ENCODE data around the gene ADGRD1.

The ADGRD1 gene

DNA sequence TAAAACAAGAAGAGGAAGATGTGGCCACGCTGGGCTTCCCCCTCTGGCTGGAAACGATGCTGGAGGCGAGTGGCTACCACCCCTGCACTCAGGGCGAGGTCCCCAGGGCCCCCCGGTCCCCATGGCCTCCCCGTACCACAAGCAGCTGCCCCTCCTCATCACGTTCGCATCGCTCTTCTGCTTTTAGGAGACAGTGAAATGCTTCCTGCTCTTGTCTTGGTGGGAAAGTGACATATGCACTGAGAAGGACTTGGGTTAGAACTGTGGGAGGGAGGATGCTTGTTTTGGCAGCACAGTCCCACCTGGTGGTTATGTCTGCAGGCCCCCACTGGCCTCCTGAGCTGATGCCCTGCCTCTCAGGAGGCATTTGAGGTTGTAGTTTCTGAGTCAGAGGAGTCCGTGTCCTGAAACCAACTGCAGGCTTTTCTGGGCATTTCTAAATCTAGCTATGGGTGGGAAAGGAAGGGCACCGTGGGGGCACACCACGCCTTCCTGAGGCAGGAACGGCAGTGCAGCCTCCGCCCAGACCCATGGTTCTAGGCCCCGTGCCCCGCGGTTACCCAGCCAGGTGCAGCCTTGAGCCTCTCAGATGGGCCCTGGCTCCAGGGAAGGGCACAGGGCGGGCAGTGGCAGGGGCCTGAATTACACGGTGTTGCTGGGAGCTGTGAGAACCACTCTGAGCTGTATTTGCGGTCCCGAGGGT, 139.3 kb downstream of the ADGRD1 start:
- H3K18ac ChIP-seq (ENCODE audit: low read length): peak overlapping the region; percentile 93
- H2BK120ac ChIP-seq (ENCODE audit: low read depth, low read length): no peak overlapping the region
- no peaks in the 10 kb centered on the region for H3K4me1 ChIP-seq (ENCODE audit: control insufficient read depth in 2 of 2, insufficient read depth in 1 of 2, low read depth in 1 of 2, low read length in 2 of 2)
- peak overlapping the region; percentile 45 for H2BK15ac ChIP-seq (ENCODE audit: low read length)
- no peaks in the 10 kb centered on the region for H3K36me3 ChIP-seq (replicated peaks in 1 of 2; ENCODE audit: control insufficient read depth in 2 of 2, insufficient read depth in 2 of 2, low read length in 2 of 2)
- no peak overlapping the region for H4K91ac ChIP-seq (ENCODE audit: low read depth, low read length, poor library complexity)
- H3K4me3 ChIP-seq (ENCODE audit: low read length in 2 of 2): no peak overlapping the region
- H3K4ac ChIP-seq (ENCODE audit: low read length): no peak overlapping the region
- peak overlapping the region; percentile 69 for H2BK5ac ChIP-seq (ENCODE audit: low read length)
- peak overlapping the region; percentile 90 for H2BK12ac ChIP-seq (ENCODE audit: low read length)
- peak overlapping the region; percentile 50 for H3K9ac ChIP-seq (ENCODE audit: low read depth, low read length, poor library complexity)
- no peak overlapping the region for H3K27ac ChIP-seq (replicated peaks; ENCODE audit: low read length)
- H3K79me1 ChIP-seq (ENCODE audit: low read depth, low read length): no peaks in the 10 kb centered on the region
- no peak for DNase-seq (ENCODE audit: low spot score)
- H4K8ac ChIP-seq (ENCODE audit: low read depth, low read length): no peak overlapping the region
- peak overlapping the region; percentile 98 for H3K14ac ChIP-seq (ENCODE audit: low read length)
- H3K23ac ChIP-seq (ENCODE audit: low read depth, low read length, poor library complexity): peak overlapping the region; percentile 65
- H2AFZ ChIP-seq (ENCODE audit: low read length): no peak overlapping the region
- no peak overlapping the region for H3K4me2 ChIP-seq (ENCODE audit: insufficient read depth, low read length, poor library complexity, severe bottlenecking)
- no peaks in the 10 kb centered on the region for H3K9me3 ChIP-seq (replicated peaks in 1 of 2; ENCODE audit: control insufficient read depth in 2 of 2, insufficient read depth in 1 of 2, low read depth in 1 of 2, low read length in 2 of 2)
- peaks cover 0 to 15% (median 0%) of the 10 kb centered on the region in 3 experiments for H3K27me3 ChIP-seq (ENCODE audit: control insufficient read depth in 3 of 3, insufficient read depth in 3 of 3, low read depth in 1 of 3, low read length in 3 of 3)
- H2AK5ac ChIP-seq (ENCODE audit: low read depth, low read length): peak overlapping the region; percentile 91
- WGBS, 2 donors (ENCODE audit: extremely low coverage in 2 of 2, insufficient read length in 2 of 2, insufficient replicate concordance in 1 of 2): no CpG with 5 or more reads among the region's 21 CpGs

DNA sequence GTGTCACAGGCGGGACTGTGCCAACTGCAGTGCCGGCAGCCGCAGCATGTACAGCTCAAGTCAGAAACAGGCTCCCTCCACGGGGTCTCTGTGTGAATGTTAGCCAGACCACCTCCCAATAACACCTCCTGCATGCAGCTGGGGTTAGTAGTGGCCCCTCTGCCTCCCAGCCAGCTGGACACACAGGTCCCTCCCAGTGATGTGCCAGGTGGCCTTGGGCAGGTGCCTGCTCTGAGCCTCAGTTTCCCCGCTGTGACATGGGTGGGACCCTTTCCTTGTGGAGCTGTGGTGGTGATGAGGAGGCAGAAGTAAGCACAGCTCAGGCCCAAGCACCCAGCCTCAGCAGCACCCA, 139.9 kb downstream of the ADGRD1 start:
- Histone ChIP-seq H3K4me3 (ENCODE audit: low read length in 2 of 2) (no peak overlapping the region), H2BK120ac (ENCODE audit: low read depth, low read length) (no peak overlapping the region), H3K4ac (ENCODE audit: low read length) (no peak overlapping the region), H2BK5ac (ENCODE audit: low read length) (peak overlapping the region; percentile 69), H2AFZ (ENCODE audit: low read length) (no peak overlapping the region), H3K9me3 (replicated peaks in 1 of 2; ENCODE audit: control insufficient read depth in 2 of 2, insufficient read depth in 1 of 2, low read depth in 1 of 2, low read length in 2 of 2) (no peaks in the 10 kb centered on the region), H2BK15ac (ENCODE audit: low read length) (peak overlapping the region; percentile 45), H3K79me1 (ENCODE audit: low read depth, low read length) (no peaks in the 10 kb centered on the region), H3K23ac (ENCODE audit: low read depth, low read length, poor library complexity) (no peak overlapping the region), H3K4me2 (ENCODE audit: insufficient read depth, low read length, poor library complexity, severe bottlenecking) (no peak overlapping the region), H3K27me3 (ENCODE audit: control insufficient read depth in 3 of 3, insufficient read depth in 3 of 3, low read depth in 1 of 3, low read length in 3 of 3) (peaks cover 0 to 15% (median 0%) of the 10 kb centered on the region in 3 experiments), H3K4me1 (ENCODE audit: control insufficient read depth in 2 of 2, insufficient read depth in 1 of 2, low read depth in 1 of 2, low read length in 2 of 2) (no peaks in the 10 kb centered on the region), H3K18ac (ENCODE audit: low read length) (peak overlapping the region; percentile 93), H3K14ac (ENCODE audit: low read length) (peak overlapping the region; percentile 98), H2BK12ac (ENCODE audit: low read length) (peak overlapping the region; percentile 90), H4K91ac (ENCODE audit: low read depth, low read length, poor library complexity) (no peak overlapping the region), H2AK5ac (ENCODE audit: low read depth, low read length) (peak overlapping the region; percentile 91), H3K36me3 (replicated peaks in 1 of 2; ENCODE audit: control insufficient read depth in 2 of 2, insufficient read depth in 2 of 2, low read length in 2 of 2) (no peaks in the 10 kb centered on the region), H4K8ac (ENCODE audit: low read depth, low read length) (no peak overlapping the region), H3K27ac (replicated peaks; ENCODE audit: low read length) (no peak overlapping the region), H3K9ac (ENCODE audit: low read depth, low read length, poor library complexity) (no peak overlapping the region)
- DNase-seq (ENCODE audit: low spot score): no peak
- WGBS, 2 donors (ENCODE audit: extremely low coverage in 2 of 2, insufficient read length in 2 of 2, insufficient replicate concordance in 1 of 2): no CpG with 5 or more reads among the region's 5 CpGs

DNA sequence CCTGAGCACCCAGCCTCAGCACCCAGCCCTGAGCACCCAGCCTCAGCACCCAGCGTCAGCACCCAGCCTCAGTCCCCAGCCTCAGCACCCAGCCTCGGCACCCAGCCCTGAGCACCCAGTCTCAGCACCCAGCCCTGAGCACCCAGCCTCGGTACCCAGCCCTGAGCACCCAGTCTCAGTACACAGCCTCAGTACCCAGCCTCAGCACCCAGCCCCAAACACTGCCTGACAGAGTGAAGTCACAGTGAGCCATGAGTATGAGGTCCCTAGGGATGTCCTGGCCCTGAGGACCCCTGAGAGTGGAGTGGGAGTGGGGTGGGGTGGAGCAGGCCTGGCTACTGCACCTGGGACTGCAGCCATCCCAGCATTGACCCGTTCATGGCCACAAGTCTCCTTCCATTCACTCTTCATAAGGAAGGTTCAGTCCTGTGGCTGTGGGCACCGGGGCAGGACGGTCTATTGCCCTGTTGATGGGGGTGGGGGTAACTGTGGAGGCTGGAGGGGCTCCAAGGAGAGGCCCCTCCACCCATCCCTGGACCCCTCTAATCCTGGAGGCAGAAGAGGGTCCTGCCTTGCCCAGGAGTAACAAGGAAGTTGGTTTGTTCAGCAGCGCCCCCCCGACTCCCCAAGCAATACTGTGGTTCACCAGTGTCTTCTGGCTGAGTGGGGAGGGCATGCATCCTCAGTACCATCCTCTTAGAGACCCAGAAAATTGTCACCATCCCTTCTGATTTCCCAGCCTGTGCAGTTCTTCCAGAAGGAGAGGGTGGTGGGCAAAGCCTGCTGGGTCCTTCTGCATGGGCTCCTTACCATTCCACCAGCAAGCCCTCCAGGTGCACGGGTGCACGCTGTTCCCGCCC, 140.5 kb downstream of the ADGRD1 start:
- DNase-seq (ENCODE audit: low spot score): no peak
- Histone ChIP-seq H3K14ac (ENCODE audit: low read length) (peak overlapping the region; percentile 38), H3K23ac (ENCODE audit: low read depth, low read length, poor library complexity) (peak overlapping the region; percentile 52), H2BK15ac (ENCODE audit: low read length) (peak overlapping the region; percentile 42), H3K4ac (ENCODE audit: low read length) (no peak overlapping the region), H2BK120ac (ENCODE audit: low read depth, low read length) (peak overlapping the region; percentile 69), H2BK12ac (ENCODE audit: low read length) (peak overlapping the region; percentile 63), H2AK5ac (ENCODE audit: low read depth, low read length) (peak overlapping the region; percentile 91), H3K9me3 (replicated peaks in 1 of 2; ENCODE audit: control insufficient read depth in 2 of 2, insufficient read depth in 1 of 2, low read depth in 1 of 2, low read length in 2 of 2) (no peaks in the 10 kb centered on the region), H3K4me3 (ENCODE audit: low read length in 2 of 2) (no peak overlapping the region), H3K79me1 (ENCODE audit: low read depth, low read length) (no peaks in the 10 kb centered on the region), H3K36me3 (replicated peaks in 1 of 2; ENCODE audit: control insufficient read depth in 2 of 2, insufficient read depth in 2 of 2, low read length in 2 of 2) (no peaks in the 10 kb centered on the region), H4K8ac (ENCODE audit: low read depth, low read length) (peak overlapping the region; percentile 59), H4K91ac (ENCODE audit: low read depth, low read length, poor library complexity) (no peak overlapping the region), H3K18ac (ENCODE audit: low read length) (peak overlapping the region; percentile 69), H3K27ac (replicated peaks; ENCODE audit: low read length) (no peak overlapping the region), H3K4me2 (ENCODE audit: insufficient read depth, low read length, poor library complexity, severe bottlenecking) (no peak overlapping the region), H2BK5ac (ENCODE audit: low read length) (peak overlapping the region; percentile 36), H3K4me1 (ENCODE audit: control insufficient read depth in 2 of 2, insufficient read depth in 1 of 2, low read depth in 1 of 2, low read length in 2 of 2) (no peaks in the 10 kb centered on the region), H3K27me3 (ENCODE audit: control insufficient read depth in 3 of 3, insufficient read depth in 3 of 3, low read depth in 1 of 3, low read length in 3 of 3) (peaks cover 0 to 15% (median 0%) of the 10 kb centered on the region in 3 experiments), H2AFZ (ENCODE audit: low read length) (no peak overlapping the region), H3K9ac (ENCODE audit: low read depth, low read length, poor library complexity) (peak overlapping the region; percentile 30)
- no CpG with 5 or more reads among the region's 11 CpGs for WGBS, 2 donors (ENCODE audit: extremely low coverage in 2 of 2, insufficient read length in 2 of 2, insufficient replicate concordance in 1 of 2)

Measured in neuronal stem cell (in vitro differentiated cells).